IMR-90 (cell line): ENCODE measurements around the gene MISP3. TPM values are rescaled to one million over a fixed set of nuclear protein-coding genes. Genes with fewer than 3 reads are reported as not detected.

Experiments
- ATAC-seq: fragments of 200-7000 bp; cut with Tn5 transposase; 2 replicates; pipeline ENCODE4 v1.9.1; 2020; ENCODE audit warnings: low read depth, mild to moderate bottlenecking, moderate library complexity
- BruUV-seq: library from RNA; stranded (reverse); fragments of 400-500 nt; replicated peaks from 2 replicates; lab custom pipeline; 2021; lab: Mats Ljungman, UMichigan
- CTCF ChIA-PET: fragments of 300-600 bp; formaldehyde crosslinking; extraction: SDS; loops from one replicate; lab custom pipeline; 2021; ENCODE audit warnings: antibody characterized with exemption; lab: Yijun Ruan, JAX
- POLR2A ChIA-PET: fragments of 300-600 bp; sonication (Branson Sonifier 250); formaldehyde crosslinking; loops from one replicate; lab custom pipeline; 2022; ENCODE audit warnings: antibody characterized with exemption; ENCODE audit not compliant: unreplicated experiment; lab: Charles Lee
- DNase-seq: peaks from one replicate; pipeline ENCODE4 v3.0.0; 2013
- H2AFZ ChIP-seq: replicated peaks from 2 replicates; pipeline ENCODE3; 2013; ENCODE audit warnings: low read length, mild to moderate bottlenecking; ENCODE audit not compliant: poor library complexity
- H2AK5ac ChIP-seq: 2 replicates; pipeline ENCODE4 v1.6.1; 2013; ENCODE audit warnings: low read depth, low read length, inconsistent platforms
- H2AK9ac ChIP-seq: replicated peaks from 2 replicates; pipeline ENCODE3; 2013; ENCODE audit warnings: mild to moderate bottlenecking, low read depth, low read length, moderate library complexity; ENCODE audit not compliant: poor library complexity
- H2BK120ac ChIP-seq: 2 replicates; pipeline ENCODE4 v1.6.1; 2013; ENCODE audit warnings: low read depth, low read length, inconsistent platforms
- H2BK15ac ChIP-seq: 3 replicates; pipeline ENCODE4 v1.6.1; 2013; ENCODE audit warnings: low read depth, low read length, inconsistent platforms
- H2BK20ac ChIP-seq: 2 replicates; pipeline ENCODE4 v1.6.1; 2013; ENCODE audit warnings: low read depth, mild to moderate bottlenecking, inconsistent platforms, low read length, moderate library complexity
- H2BK5ac ChIP-seq: 2 replicates; pipeline ENCODE4 v1.6.1; 2013; ENCODE audit warnings: mild to moderate bottlenecking, low read depth, low read length, inconsistent platforms; ENCODE audit not compliant: poor library complexity, severe bottlenecking
- H3K14ac ChIP-seq: replicated peaks from 2 replicates; pipeline ENCODE4 v1.6.1; 2013; ENCODE audit warnings: low read depth, low read length, inconsistent platforms
- H3K18ac ChIP-seq: 2 replicates; pipeline ENCODE4 v1.6.1; 2013; ENCODE audit warnings: low read depth, low read length, control low read depth
- H3K23ac ChIP-seq: 2 replicates; pipeline ENCODE4 v1.6.1; 2013; ENCODE audit warnings: low read depth, low read length, inconsistent platforms
- H3K27ac ChIP-seq: 2 replicates; pipeline ENCODE4 v1.5.1; 2013; ENCODE audit warnings: mild to moderate bottlenecking, control low read depth, low read length; ENCODE audit not compliant: insufficient read depth
- H3K27me3 ChIP-seq: 2 replicates; pipeline ENCODE4 v1.6.1; 2013; ENCODE audit warnings: low read length; ENCODE audit not compliant: control insufficient read depth, insufficient read depth
- H3K36me3 ChIP-seq: 2 replicates; pipeline ENCODE4 v1.6.1; 2013; ENCODE audit warnings: low read length, mixed read lengths; ENCODE audit not compliant: control insufficient read depth, insufficient read depth
- H3K4ac ChIP-seq: 2 replicates; pipeline ENCODE4 v1.6.1; 2013; ENCODE audit warnings: low read depth, low read length, inconsistent platforms
- H3K4me1 ChIP-seq: 2 replicates; pipeline ENCODE4 v1.6.1; 2013; ENCODE audit warnings: low read length, mixed read lengths; ENCODE audit not compliant: control insufficient read depth, insufficient read depth
- H3K4me2 ChIP-seq: 2 replicates; pipeline ENCODE4 v1.6.1; 2013; ENCODE audit warnings: low read depth, mild to moderate bottlenecking, control low read depth, low read length, moderate library complexity
- H3K4me3 ChIP-seq: 2 replicates; pipeline ENCODE4 v1.5.1; 2013; ENCODE audit warnings: low read depth, mild to moderate bottlenecking, control low read depth, low read length, moderate library complexity; ENCODE audit not compliant: insufficient read depth
- H3K56ac ChIP-seq: 2 replicates; pipeline ENCODE4 v1.6.1; 2013; ENCODE audit warnings: low read length, inconsistent platforms; ENCODE audit not compliant: insufficient read depth; ENCODE audit errors: extremely low read depth
- H3K79me1 ChIP-seq, 2 experiments: 2 replicates each; pipeline ENCODE4 v1.6.1; 2013; ENCODE audit warnings: low read length in 2 of 2, inconsistent platforms in 1 of 2, low read depth in 1 of 2
- H3K9ac ChIP-seq: 2 replicates; pipeline ENCODE4 v1.6.1; 2013; ENCODE audit warnings: low read depth, low read length, control low read depth
- H3K9me1 ChIP-seq: 2 replicates; pipeline ENCODE4 v1.6.1; 2013; ENCODE audit warnings: low read length, inconsistent platforms; ENCODE audit not compliant: insufficient read depth
- H3K9me3 ChIP-seq: 2 replicates; pipeline ENCODE4 v1.6.1; 2013; ENCODE audit warnings: low read length; ENCODE audit not compliant: control insufficient read depth, insufficient read depth
- H4K20me1 ChIP-seq: 2 replicates; pipeline ENCODE4 v1.6.1; 2013; ENCODE audit warnings: low read length, inconsistent platforms; ENCODE audit not compliant: insufficient read depth
- H4K5ac ChIP-seq: 2 replicates; pipeline ENCODE4 v1.6.1; 2013; ENCODE audit warnings: mild to moderate bottlenecking, low read depth, low read length, control low read depth
- H4K8ac ChIP-seq, 2 experiments: 2 replicates each; pipeline ENCODE4 v1.6.1; 2013; ENCODE audit warnings: low read depth in 2 of 2, low read length in 2 of 2, control low read depth in 1 of 2, inconsistent platforms in 1 of 2
- H4K91ac ChIP-seq: 2 replicates; pipeline ENCODE4 v1.6.1; 2013; ENCODE audit warnings: low read depth, low read length, inconsistent platforms; ENCODE audit not compliant: insufficient read depth
- BHLHE40 ChIP-seq: fragments of 150-350 bp; IDR thresholded peaks from 2 replicates; pipeline ENCODE4 v1.6.1; 2016; ENCODE audit warnings: mild to moderate bottlenecking, low read depth, low read length
- CEBPB ChIP-seq: IDR thresholded peaks from 2 replicates; pipeline ENCODE4 v1.6.1; 2012; ENCODE audit warnings: low read depth, low read length, improper control_type of control experiment
- CHD1 ChIP-seq: IDR thresholded peaks from 2 replicates; pipeline ENCODE4 v1.6.1; 2012; ENCODE audit warnings: low read depth, low read length, improper control_type of control experiment
- CTCF ChIP-seq: conservative IDR thresholded peaks from 2 replicates; pipeline ENCODE4 v1.5.1; 2012; ENCODE audit warnings: mild to moderate bottlenecking, low read depth, low read length, improper control_type of control experiment
- ELK1 ChIP-seq: fragments of 150-350 bp; IDR thresholded peaks from 2 replicates; pipeline ENCODE4 v1.6.1; 2016; ENCODE audit warnings: low read depth, mild to moderate bottlenecking, low read length, moderate library complexity, borderline replicate concordance
- FOS ChIP-seq: fragments of 150-350 bp; IDR thresholded peaks from 2 replicates; pipeline ENCODE4 v1.6.1; 2016; ENCODE audit warnings: low read depth, low read length
- MAFK ChIP-seq: IDR thresholded peaks from 2 replicates; pipeline ENCODE4 v1.6.1; 2012; ENCODE audit warnings: low read depth, low read length, improper control_type of control experiment
- MAZ ChIP-seq: IDR thresholded peaks from 2 replicates; pipeline ENCODE4 v1.6.1; 2012; ENCODE audit warnings: low read depth, mild to moderate bottlenecking, low read length, improper control_type of control experiment, moderate library complexity, borderline replicate concordance
- MXI1 ChIP-seq: IDR thresholded peaks from 2 replicates; pipeline ENCODE4 v1.6.1; 2012; ENCODE audit warnings: low read depth, mild to moderate bottlenecking, low read length, moderate library complexity, borderline replicate concordance
- NFE2L2 ChIP-seq: fragments of 150-350 bp; IDR thresholded peaks from 2 replicates; pipeline ENCODE4 v1.6.1; 2016; ENCODE audit warnings: low read depth, mild to moderate bottlenecking, low read length
- POLR2A ChIP-seq: IDR thresholded peaks from 2 replicates; pipeline ENCODE4 v1.6.1; 2012; ENCODE audit warnings: mild to moderate bottlenecking, low read depth, low read length
- RAD21 ChIP-seq: IDR thresholded peaks from 2 replicates; pipeline ENCODE4 v1.6.1; 2012; ENCODE audit warnings: low read length, improper control_type of control experiment
- RCOR1 ChIP-seq: IDR thresholded peaks from 2 replicates; pipeline ENCODE4 v1.6.1; 2012; ENCODE audit warnings: mild to moderate bottlenecking, low read length, improper control_type of control experiment; ENCODE audit not compliant: insufficient replicate concordance
- RFX5 ChIP-seq: IDR thresholded peaks from 2 replicates; pipeline ENCODE4 v1.8.0; 2012; ENCODE audit warnings: low read depth, mild to moderate bottlenecking, low read length, moderate library complexity
- SMC3 ChIP-seq: fragments of 150-350 bp; IDR thresholded peaks from 2 replicates; pipeline ENCODE4 v1.6.1; 2016; ENCODE audit warnings: low read depth, mild to moderate bottlenecking, antibody characterized with exemption, low read length, moderate library complexity
- USF2 ChIP-seq: fragments of 150-350 bp; IDR thresholded peaks from 2 replicates; pipeline ENCODE4 v1.6.1; 2017; ENCODE audit warnings: mild to moderate bottlenecking, antibody characterized with exemption, low read length, low read depth
- WGBS, 2 experiments: methylation state at CpG; one replicate each; pipeline versions ENCODE4 v1.1.5 to v1.1.7; 2013; ENCODE audit warnings: missing lambda C conversion rate in 2 of 2; ENCODE audit not compliant: insufficient read length in 1 of 2; ENCODE audit errors: extremely low coverage in 2 of 2; 5-methylcytosine and 5-hydroxymethylcytosine counted together
- dilution Hi-C: fragments of 300-500 bp; cut with HindIII; formaldehyde crosslinking; loops from one replicate; pipeline ENCODE4 v1.14.3; 2018; ENCODE audit warnings: low sequenced_read_pairs; ENCODE audit not compliant: unreplicated experiment
- in situ Hi-C: fragments of 300-500 bp; cut with MboI; formaldehyde crosslinking; loops from 3 replicates; pipeline ENCODE4 v1.14.3; 2019; ENCODE audit warnings: low sequenced_read_pairs, inconsistent platforms, mixed read lengths
- intact Hi-C: fragments of 100-400 bp; cut with micrococcal nuclease; formaldehyde crosslinking; loops from 2 replicates; pipeline ENCODE4 v1.10.0; 2022
- polyA plus RNA-seq, 3 experiments: library from polyadenylated mRNA; depleted of rRNA; stranded (reverse); fragments of >200 nt; gene quantifications; 2 replicates each; pipeline ENCODE4 v1.2.3, GENCODE V29; 2012; ENCODE audit warnings: low replicate concordance in 1 of 3
- total RNA-seq: library from RNA; depleted of rRNA; stranded (reverse); fragments of >200 nt; gene quantifications from 2 replicates; pipeline ENCODE4 v1.2.3, GENCODE V29; 2012

The MISP3 gene
- total and polyA plus RNA-seq, 2 of the 4 experiments (the other 2 are of a cell fraction), result under 0.01 to 0.68 TPM

- TF ChIP-seq ELK1 (no peak), CEBPB (no peak), RCOR1 (no peak), RFX5 (no peak), FOS (no peak), BHLHE40 (no peak), CTCF (no peak), MXI1 (no peak), POLR2A (no peak), RAD21 (no peak), MAZ (no peak), CHD1 (no peak), NFE2L2 (no peak), MAFK (no peak), SMC3 (no peak), USF2 (no peak)
- no peak overlapping the region for H3K4me2 ChIP-seq
- H2AFZ ChIP-seq, result no peak overlapping the region
- ChIA-PET CTCF (no interaction called here), POLR2A (interaction anchor here (0.6 kb wide), 1 partner anchor 236 kb away, joined by 3 read pairs; no protein-coding TSS in a partner anchor)
- H3K23ac ChIP-seq, result no peak overlapping the region
- no peak overlapping the region for H3K27ac ChIP-seq
- no peak overlapping the region for H2BK5ac ChIP-seq
- no TSS peak for BruUV-seq
- H2BK120ac ChIP-seq, result no peak overlapping the region
- no peak overlapping the region for H3K9ac ChIP-seq
- H4K20me1 ChIP-seq, result peaks cover 3% of the 10 kb centered on the region
- no peak overlapping the region for H2BK20ac ChIP-seq
- no peak overlapping the region for H4K5ac ChIP-seq
- peaks cover 2% of the 10 kb centered on the region; the same call in 1 of the 2 replicates for H3K36me3 ChIP-seq
- ATAC-seq (no peak), DNase-seq (no peak)
- no CpG with 5 or more reads among the region's 1 CpG for WGBS, 2 experiments
- H3K56ac ChIP-seq, result no peak overlapping the region
- H3K18ac ChIP-seq, result no peak overlapping the region
- H3K4me1 ChIP-seq, result peaks cover 14% of the 10 kb centered on the region
- H2AK9ac ChIP-seq, result no peak overlapping the region
- peaks cover 13% of the 10 kb centered on the region; the same call in 1 of the 2 replicates for H3K9me1 ChIP-seq
- no peak overlapping the region for H2BK15ac ChIP-seq
- H3K9me3 ChIP-seq, result no peaks in the 10 kb centered on the region
- H3K4ac ChIP-seq, result no peak overlapping the region
- no peak overlapping the region for H4K91ac ChIP-seq
- H3K4me3 ChIP-seq, result no peak overlapping the region
- intact Hi-C loops, result no loop called here
- H3K79me1 ChIP-seq, result peaks cover 15 to 73% of the 10 kb centered on the region in 2 experiments
- no peak overlapping the region for H3K14ac ChIP-seq
- H4K8ac ChIP-seq, result no peak overlapping the region
- no peak overlapping the region for H2AK5ac ChIP-seq
- in situ Hi-C loops, result no loop called here
- dilution Hi-C loops, result no loop called here
- H3K27me3 ChIP-seq, result no peaks in the 10 kb centered on the region
Observed at GRCh38 chr19:14111486-14111885, 38.9 kb downstream of the MISP3 start.
